NOMO-1 treated with DMSO at 0.1 percent for 48 hours (cell line): Measurements from ENCODE around the gene TIMM29.

Experiments
- DNase-seq: peaks from one replicate; lab custom pipeline; 2025; ENCODE audit not compliant: unreplicated experiment; lab: John Stamatoyannopoulos, UW

TIMM29 gene

DNA sequence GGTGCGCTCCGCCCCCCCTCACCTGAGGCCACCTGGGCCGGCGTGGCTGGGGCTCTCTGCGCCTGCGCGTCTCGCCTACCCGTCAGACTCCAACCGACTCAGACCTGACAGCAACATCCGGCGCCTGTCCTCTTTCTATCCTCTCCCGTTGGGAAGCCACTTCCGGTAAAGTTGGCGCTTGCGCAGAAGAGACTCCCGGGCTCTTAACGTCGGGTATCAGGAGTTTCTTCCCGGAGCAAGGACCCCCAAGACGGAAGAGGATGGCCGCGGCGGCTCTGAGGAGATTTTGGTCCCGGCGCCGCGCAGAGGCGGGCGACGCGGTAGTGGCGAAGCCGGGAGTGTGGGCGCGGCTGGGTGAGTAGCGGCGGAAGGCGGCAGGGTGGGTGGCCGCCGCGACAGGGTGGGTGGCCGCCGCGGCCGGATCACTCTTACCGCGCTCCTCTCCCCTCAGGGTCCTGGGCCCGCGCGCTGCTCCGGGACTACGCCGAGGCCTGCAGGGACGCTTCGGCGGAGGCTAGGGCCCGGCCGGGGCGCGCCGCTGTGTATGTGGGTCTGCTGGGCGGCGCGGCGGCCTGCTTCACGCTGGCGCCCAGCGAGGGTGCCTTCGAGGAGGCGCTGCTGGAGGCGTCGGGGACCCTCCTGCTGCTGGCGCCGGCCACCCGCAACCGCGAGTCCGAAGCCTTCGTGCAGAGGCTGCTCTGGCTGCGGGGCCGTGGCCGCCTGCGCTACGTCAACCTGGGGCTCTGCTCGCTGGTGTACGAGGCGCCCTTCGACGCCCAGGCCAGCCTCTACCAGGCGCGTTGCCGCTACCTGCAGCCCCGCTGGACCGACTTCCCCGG is at the start of gene TIMM29, which contains the start of gene YIPF2:
TIMM29 (plus strand) TSS at position 249 of the 839 bp plus-strand sequence; CDS start at position 261, 12 bp downstream.
YIPF2 (minus strand) TSS at position 77 of the 839 bp plus-strand sequence. CDS start 229 bp downstream, outside the sequence.
- peak; percentile 96 for DNase-seq

DNA sequence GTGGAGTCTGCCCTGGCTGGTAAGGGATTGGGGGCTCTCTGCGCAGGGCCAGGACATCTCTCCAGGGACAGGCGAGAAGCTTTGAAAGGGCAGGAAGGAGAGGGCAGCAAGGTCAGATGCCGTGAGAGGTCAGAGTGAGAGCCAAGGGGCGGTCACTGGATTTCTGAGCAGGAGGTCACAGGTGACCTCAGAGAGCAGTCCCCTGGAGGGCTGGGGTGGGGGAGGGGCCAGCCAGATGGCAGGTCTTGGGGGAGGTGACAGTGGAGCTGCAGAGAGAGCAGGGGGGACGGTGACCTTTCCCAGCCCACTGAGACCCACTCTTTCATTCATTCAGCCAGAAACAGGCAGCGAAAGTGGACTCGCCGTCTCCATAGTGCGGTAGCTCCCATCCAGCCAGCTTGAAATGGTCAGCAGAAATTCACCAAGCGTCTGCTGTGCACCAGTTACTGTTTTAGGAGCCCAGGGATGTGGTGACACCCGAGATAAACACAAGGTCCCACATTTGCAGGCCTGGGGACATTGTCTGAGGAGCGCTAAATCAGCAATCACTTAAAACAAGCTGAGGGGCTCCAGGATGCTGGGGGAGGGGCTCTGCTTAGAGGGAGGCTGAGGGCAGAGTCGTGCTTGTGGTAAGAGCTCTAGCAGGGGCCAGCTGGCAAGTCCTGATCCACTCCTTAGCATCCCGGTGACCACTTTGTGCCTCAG is 47.1 kb upstream of the TIMM29 start:
- no peak for DNase-seq

DNA sequence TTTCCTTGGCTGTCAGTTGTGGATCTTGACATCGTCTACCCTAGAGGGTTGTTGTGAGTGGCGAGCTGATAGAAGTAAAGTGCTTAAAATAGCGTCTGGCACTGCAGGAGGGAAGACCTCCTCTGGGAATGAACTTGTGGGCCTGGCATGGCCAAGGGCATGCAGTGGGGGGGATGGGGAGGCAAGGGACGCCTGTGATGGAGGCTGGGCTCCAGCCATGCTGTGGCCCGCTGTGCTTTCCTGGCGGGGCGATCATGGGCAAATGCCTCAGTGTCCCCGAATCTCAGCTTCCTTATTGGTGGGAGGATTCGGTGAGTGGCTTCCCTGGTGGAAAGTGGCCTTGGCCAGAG is 46.5 kb upstream of the TIMM29 start:
- no peak for DNase-seq

DNA sequence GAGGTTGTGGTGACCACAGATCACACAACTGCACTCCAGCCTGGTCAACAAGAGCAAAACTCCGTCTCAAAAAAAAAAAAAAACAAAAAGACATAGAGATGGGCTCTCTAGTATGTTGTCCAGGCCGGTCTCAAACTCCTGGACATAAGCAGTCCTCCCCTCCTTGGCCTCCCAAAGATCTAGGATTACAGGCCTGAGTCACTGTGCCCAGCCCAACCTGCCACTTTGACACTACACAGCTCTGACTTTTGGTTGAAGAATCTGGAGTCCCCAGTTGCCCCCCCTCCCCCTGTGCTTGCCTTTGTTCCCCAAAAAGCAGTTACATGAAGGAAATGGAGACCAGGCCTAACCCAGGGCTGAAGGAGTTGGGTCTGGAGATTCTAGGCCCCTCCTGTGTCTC is 44.3 kb upstream of the TIMM29 start:
- no peak for DNase-seq

DNA sequence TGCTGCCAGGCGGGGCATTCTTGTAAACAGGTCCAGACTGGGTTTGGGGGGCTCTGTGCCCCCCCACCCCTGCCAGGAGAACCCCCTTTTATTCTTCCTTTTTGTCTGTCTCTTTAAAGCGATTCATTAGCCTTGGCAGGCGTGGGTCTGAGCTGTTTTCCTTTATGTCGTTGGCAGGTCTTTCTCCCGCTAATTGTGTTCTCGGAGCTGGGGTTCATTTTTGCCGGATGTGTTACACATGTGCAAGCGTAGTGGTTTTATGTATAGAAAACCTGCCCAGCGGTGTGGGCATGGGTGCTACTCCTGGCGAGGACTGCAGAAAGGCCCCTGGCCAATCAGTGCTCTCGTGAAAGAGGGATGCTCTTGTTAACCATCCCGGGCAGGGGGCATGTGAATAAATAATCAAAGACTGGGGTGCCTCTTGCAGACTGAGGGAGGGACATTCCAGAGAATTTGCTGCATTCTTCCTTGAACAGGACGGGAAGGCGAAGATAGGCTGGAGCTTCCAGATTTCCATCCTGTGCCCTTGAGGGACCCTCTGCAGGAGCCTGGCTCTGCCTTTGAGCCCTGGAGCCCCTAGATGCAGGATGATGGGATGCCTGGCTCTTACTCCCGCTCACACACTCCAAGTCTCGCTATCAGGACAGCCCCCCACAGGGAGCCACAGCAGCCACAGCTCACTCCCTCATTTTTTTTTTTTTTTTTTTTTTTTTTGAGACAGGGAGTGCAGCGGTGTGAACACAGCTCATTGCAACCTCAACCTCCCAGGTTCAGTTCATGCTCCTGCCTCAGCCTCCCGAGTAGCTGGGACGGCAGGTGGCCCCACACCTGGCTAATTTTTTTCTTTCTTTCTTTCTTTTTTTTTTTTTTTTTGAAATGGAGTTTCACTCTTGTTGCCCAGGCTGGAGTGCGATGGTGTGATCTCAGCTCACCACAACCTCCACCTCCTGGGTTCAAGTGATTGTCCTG is 43.1 kb upstream of the TIMM29 start:
- DNase-seq: no peak

DNA sequence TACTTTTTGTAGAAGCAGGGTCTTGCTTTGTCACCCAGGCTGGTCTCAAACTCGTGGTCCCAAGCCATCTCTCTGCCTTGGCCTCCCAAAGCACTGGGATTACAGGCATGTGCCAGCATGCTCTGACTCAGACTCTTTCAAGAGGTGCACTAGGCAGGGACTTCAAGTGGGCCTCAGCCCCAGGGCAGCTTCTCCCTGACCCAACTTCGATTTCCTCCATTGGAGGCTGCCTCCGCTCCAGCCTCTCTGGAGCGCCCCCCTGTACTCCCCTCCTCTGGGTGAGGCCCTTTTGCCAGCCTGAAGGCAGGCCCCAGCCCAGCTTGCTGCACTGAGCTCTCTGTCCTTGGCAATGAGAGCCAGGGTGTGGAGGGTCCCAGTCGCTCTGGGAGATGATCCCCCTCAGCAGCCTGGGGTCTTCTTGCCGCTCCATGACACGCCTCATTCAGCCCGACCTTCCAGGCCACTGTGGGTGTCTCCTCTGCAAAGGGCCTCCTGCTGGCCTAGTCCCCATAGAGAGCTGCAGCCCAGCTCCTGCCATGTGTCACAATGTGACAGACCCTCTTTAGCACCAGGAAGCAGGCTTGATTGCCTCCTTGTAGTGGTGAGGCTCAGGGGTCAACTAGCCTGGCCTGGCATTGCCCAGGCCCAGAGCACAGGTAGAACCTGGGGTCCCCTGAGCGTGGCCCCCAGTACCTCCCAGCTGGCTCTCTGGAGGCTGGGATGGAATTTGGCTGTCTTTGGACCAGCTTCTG is 40.8 kb upstream of the TIMM29 start:
- DNase-seq: no peak

DNA sequence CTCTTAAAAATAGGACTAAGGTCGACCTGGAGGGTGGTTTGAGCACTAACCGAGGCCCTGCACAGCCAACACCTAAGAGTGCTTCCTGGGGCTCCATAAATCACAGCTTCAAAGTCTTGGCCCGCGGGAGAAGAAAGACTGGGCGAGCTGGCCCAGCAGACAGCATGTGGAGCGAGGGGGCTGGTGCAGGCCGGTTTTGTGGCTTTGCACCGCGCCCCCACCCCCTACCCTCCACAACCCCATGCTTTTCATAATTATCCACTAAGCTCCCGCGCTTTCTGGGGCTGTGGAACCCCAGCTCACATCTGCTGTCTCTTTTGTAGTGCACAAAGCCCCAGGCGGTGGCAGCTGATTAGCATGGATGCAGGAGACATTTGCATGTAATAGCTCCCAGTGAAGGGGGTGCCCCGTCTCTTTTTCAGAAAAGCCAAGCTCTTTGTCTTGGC is 40.2 kb upstream of the TIMM29 start:
- DNase-seq: no peak

DNA sequence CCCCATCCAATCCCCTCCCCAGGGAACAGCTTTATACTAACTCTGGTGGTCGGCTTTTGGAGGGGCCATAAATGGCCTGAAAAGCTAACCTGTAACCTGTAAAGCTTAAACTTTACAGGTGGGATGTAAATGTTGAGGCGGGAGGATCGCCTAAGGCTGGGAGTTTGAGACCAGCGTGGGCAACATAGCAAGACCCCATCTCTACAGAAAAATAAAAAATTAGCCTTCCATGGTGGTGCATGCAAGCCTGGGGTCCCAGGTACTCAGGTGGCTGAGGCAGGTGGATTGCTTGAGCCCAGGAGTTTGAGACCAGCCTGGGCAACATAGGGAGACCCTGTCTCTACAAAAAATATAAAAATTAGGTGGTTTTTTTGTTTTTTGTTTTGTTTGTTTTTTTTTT is 38.7 kb upstream of the TIMM29 start:
- DNase-seq: no peak

DNA sequence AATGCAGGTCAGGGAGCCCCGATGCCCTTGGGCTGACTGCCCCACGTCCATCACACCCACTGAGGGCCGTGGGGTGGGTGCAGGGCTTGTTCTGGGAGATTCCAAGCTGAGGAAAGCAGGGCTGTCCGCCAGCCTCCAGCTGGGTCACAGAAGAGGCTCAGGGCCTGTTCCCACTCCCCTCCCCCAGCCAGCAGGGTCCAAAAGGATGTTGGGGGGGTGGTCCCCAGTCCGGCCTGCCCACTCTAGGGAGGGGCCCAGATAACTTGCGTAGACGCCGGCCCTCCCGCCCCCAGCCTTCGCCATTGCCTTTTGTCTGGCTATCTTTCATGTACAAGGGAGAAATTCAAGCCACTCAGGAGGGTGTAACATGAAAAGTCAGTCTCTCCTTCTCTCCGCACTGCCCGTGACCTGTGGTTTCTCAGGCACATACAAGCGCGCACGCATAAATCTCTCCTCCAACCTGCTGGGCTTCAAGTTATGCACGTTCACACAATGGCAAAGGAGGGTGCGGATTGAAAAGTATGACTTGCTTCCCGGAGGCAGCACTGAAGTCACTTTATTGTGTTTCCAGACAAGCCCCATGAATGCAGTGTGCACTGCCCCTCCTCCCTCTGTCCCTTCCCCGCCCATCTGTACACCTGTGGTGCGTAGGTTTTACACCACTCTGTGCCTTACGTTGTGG is 37.1 kb upstream of the TIMM29 start:
- no peak for DNase-seq

DNA sequence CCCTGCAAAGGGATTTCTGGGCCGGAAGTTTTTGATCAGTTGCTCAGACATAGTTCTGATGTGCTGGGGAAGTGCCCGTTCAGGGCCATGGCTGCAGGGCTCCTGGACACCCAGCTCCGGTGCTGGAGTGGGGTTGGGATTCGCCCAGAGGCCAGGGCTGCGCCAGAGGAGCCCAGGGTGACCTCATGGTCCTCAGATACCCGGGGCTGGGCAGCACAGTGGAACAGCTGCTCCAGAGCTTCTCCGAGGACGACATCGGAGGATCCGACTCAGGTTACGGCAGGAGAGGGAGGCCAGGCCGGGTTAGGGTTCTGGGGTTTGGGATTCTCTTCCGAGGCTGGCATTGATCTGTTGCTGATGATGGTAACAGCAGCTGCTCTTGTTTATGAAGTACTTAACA is 36.4 kb upstream of the TIMM29 start:
- no peak for DNase-seq

DNA sequence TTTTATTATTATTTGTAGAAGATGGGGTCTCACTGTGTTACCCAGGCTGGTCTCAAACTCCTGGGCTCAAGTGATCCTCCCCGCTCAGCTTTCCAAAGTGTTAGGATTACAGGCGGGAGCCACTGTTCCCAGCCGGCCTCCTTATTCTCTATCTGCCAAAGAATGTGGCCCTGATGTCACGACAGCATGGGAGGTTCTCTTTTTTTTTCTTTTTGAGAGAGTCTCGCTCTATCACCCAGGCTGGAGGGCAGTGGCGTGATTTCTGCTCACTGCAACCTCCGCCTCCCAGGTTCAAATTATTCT is 33.7 kb upstream of the TIMM29 start:
- DNase-seq: no peak

DNA sequence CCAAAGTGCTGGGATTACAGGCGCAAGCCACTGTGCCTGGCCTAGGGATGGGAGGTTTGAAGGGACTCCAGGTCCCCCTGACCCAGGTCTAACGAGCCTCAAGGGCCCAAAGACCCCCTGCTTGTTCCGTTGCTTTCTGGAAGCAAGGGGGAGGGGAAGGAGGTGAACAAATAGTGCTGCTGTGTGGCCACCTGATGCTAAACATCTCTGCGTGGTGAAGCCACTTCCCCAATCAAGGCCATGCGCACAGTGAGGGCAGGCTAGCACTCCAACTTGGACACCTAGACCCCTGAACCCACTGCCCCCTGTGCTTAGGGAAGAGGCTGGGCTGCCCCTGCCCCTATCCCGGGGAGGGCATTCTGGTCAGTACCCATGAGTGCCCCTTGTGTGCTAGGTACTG is 33.2 kb upstream of the TIMM29 start:
- DNase-seq: no peak

DNA sequence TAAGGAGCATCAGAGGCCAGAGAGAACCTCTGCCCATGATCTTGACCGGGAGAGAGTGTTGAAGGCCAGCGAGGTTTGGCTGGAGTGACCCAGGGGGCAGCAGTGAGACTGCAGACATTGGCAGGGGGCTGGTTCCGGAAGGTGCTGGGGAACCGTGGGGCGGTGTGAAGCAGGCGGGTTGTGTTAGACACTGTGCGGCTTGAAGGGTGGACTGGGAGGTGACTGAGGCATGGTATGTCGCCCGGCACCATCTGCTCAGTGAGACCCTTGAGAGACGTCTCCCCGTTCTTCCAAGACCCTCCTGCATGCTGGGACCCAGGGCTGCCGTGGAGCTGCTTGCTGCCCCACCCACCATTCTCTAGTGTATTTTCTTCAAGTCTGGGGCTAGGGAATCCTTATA is 32.7 kb upstream of the TIMM29 start:
- no peak for DNase-seq

DNA sequence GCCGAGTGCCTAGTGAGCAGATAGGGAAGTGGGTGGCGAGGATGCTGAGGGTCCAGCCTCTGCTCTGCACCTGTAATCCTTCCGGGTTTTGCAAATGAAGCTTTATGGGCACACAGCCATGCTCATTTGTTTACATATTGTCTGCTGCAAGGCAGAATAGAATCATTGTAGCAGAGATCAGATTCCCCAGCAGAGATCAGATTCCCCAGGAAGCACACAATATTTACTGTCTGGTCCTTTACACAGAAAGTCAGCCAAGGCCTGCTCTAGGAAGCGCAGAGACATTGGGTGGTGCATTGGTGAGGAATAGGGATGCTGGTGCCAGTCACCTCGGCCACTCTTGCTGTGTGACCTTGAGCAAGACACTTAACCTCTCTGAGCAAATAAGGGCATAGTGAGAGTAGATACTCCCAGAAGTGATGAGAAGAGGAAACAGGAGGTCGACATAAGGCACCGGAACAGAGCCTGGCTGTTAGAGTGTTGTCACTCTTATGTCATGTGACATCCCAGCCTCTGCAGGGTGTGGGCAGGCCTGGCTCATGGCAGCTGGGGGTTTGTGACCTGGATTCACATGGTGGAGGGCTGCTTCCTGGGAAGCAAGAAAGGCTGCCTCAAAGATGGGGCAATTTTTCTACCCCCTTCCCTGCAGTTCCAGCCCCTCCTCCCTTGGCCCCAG is 31.6 kb upstream of the TIMM29 start:
- DNase-seq: peak; percentile 25

DNA sequence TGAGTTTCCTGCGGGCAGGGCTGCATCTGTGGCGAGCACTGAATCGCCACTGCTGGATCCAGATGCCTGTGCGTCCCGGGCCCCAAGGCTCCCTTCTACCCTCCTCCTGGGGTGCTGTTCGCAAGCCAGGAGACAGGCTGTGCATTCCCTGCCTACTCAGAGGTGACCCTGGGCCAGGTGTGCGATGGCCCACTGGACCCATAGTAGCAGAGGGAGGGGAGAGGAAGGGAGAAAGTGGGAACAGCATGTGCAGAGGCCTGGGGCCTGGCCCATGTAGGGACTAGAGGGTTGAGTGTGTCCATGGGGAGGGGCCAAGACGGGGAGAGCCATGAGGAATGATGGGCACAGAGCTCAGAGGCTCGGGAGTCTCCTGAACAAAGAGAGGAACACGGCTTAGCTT is 30.0 kb upstream of the TIMM29 start:
- DNase-seq: no peak

DNA sequence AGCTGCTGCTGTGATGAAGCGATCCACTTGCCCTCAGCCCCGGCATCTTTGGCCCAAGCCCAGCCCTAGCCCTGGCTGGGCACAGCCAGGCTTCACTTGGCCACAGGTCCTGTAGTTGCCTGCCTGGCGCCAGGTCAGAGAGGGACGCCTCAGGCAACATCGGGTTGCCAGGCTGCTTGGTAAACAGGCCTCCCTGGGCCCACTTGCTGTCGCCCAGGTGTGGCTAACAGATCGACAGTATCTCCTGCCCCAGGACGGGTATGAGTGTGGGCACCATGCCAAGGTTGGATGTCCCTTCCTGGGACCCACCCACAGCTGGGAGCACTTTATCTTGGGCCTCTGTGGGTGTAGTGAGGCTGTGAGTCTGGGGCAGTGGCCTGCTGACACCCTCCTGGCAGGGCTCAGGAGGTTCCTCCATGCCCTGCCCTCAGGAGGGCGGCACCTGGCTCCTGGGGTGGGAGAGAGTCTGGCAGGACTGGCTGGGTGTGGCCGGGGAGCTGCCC is 29.4 kb upstream of the TIMM29 start:
- no peak for DNase-seq

DNA sequence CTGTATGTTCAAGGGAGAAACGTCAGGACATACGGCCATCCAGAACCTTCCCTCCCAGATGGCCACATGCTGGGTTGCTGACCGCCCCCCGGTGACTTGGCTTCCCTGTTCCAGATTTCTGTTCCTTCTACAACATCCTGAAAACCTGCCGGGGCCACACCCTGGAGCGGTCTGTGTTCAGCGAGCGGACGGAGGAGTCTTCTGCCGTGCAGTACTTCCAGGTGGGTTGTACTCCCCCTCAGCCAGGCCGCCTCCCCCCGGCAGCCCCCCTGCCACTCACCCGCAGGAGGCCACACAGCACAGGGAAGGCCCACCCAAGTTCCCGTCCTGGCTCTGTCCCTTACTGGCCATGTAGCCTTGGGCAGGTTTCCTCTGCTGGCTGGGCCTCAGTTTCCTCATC is 20.7 kb upstream of the TIMM29 start:
- DNase-seq: no peak

DNA sequence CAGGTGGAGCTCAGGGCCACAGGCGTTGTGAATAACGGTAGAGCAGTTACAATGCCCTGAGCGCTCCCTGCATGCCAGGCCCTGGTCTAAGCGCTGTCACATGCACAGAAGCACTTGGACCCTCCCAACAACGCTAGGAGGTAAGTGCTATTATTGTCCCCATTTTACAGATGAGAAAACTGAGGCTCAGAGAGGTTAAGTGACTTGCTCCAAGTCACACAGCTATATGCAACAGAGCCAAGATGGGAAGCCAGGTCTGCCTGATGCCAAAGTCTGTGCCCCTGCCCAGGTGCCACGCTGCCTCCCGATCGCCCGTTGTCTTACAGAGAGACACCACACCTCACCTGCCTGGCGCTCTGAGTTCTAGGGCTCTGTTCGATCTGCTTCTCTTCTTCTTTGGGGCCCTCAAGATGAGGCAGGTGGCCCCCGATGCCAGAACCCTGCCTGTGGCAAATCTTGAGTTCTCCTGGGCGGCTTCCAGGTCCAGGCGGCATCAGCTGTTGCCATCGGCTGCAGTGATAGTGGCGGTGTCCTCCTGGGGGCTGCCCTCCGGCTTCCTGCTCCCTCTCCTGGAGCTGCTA is 20.1 kb upstream of the TIMM29 start:
- DNase-seq: no peak
